Occipital lobe (tissue), 2 donors: ENCODE results near the gene MT1H. TPM values are rescaled to one million over a fixed set of nuclear protein-coding genes. Genes with fewer than 3 reads are reported as not detected.
"Not testable (repeated sequence)": the region's sequence is repeated elsewhere in the genome, so short reads cannot be mapped to it uniquely, and the experiment has no call there.

Experiments
- DNase-seq: peaks from one replicate; lab custom pipeline; 2025; lab: John Stamatoyannopoulos, UW
- total RNA-seq: library from RNA; depleted of rRNA; stranded (reverse); fragments of >200 nt; gene quantifications from one replicate; pipeline ENCODE4 v1.2.3, GENCODE V29; 2014

The MT1H gene
- total RNA-seq = not detected

GRCh38 chr16:56669005-56669839 is at the start of gene MT1H:
MT1H (plus strand) TSS chr16:56669814; CDS start chr16:56669885, 71 bp downstream.
- no peak for DNase-seq

GRCh38 chr16:56620339-56620897 is 49.2 kb upstream of the MT1H start:
- no peak for DNase-seq

- DNase-seq = not testable (repeated sequence)
These were observed 47.8 kb upstream of the MT1H start for GRCh38 chr16:56621665-56622445.

GRCh38 chr16:56623184-56623583 is 46.4 kb upstream of the MT1H start:
- DNase-seq = not testable (repeated sequence)

- no peak for DNase-seq
These were observed 46.0 kb upstream of the MT1H start for GRCh38 chr16:56623637-56624036.

GRCh38 chr16:56625140-56625942 is 44.3 kb upstream of the MT1H start, which contains the start of gene MT1E:
MT1E (plus strand) TSS chr16:56625781; CDS start chr16:56625852, 71 bp downstream.
- DNase-seq = peak; percentile 47

- no peak for DNase-seq
These were observed 43.5 kb upstream of the MT1H start for GRCh38 chr16:56625943-56626654.

- DNase-seq = no peak
These were observed 42.9 kb upstream of the MT1H start for GRCh38 chr16:56626685-56627084.

GRCh38 chr16:56628486-56629350 is 40.9 kb upstream of the MT1H start:
- no peak for DNase-seq

GRCh38 chr16:56629531-56629930 is 40.1 kb upstream of the MT1H start:
- DNase-seq = no peak

GRCh38 chr16:56630134-56630533 is 39.5 kb upstream of the MT1H start:
- no peak for DNase-seq

GRCh38 chr16:56631197-56631596 is 38.4 kb upstream of the MT1H start:
- DNase-seq = no peak

- no peak for DNase-seq
These were observed 37.8 kb upstream of the MT1H start for GRCh38 chr16:56631832-56632155.

GRCh38 chr16:56632156-56632847 is 37.3 kb upstream of the MT1H start, which contains the start of gene MT1M:
MT1M (plus strand) TSS chr16:56632659; CDS start chr16:56632732, 73 bp downstream.
- no peak for DNase-seq

GRCh38 chr16:56632848-56633365 is 36.7 kb upstream of the MT1H start:
- DNase-seq = no peak

- no peak for DNase-seq
These were observed 36.1 kb upstream of the MT1H start for GRCh38 chr16:56633535-56633934.

GRCh38 chr16:56634715-56635440 is 34.7 kb upstream of the MT1H start:
- DNase-seq = no peak

GRCh38 chr16:56635441-56635967 is 34.1 kb upstream of the MT1H start:
- no peak for DNase-seq
